Fibroblast of lung (primary cell): ENCODE results near the gene CHN2.

Experiments
- CTCF ChIP-seq, 2 donors: IDR thresholded peaks in 1 of 2; conservative IDR thresholded peaks in 1 of 2; 1 replicate in 1 of 2; 2 replicates in 1 of 2; pipeline ENCODE4 v1.5.1; 2011 to 2012; ENCODE audit warnings: low read length in 2 of 2, control low read depth in 1 of 2, inconsistent platforms in 1 of 2, low read depth in 1 of 2, mild to moderate bottlenecking in 1 of 2
- EZH2 ChIP-seq: IDR thresholded peaks from 2 replicates; pipeline ENCODE4 v1.5.1; 2012; ENCODE audit warnings: low read length, control low read depth, mild to moderate bottlenecking; ENCODE audit errors: missing control alignments

- TF ChIP-seq EZH2 (no peak), CTCF (conservative IDR thresholded peaks at IDR 0.05 in 1 of 2, IDR thresholded peaks at IDR 0.05 in 1 of 2; ENCODE audit: low read depth in 1 of 2, low read length in 2 of 2) (no peak)
These were observed 317.3 kb downstream of the CHN2 start for GRCh38 chr7:29511851-29512250.
